Left lung (tissue), 10 donors: ENCODE data around the gene NDRG3. TPM values are rescaled to one million over a fixed set of nuclear protein-coding genes. Genes with fewer than 3 reads are reported as not detected.

Experiments
- ATAC-seq: fragments of 200-7000 bp; cut with Tn5 transposase; one replicate; pipeline ENCODE4 v1.9.1; 2020; ENCODE audit warnings: moderate library complexity
- DNase-seq, 4 donors: peaks; one replicate each; pipeline ENCODE4 v3.0.0-alpha.2; 2013 to 2020
- H3K27ac ChIP-seq, 2 donors: fragments of 200-600 bp; sonication (generic) in 1 of 2; one replicate each; pipeline versions ENCODE4 v1.5.0 to v1.8.0; 2020 to 2021
- H3K27me3 ChIP-seq, 2 donors: fragments of 200-600 bp; sonication (generic) in 1 of 2; one replicate each; pipeline versions ENCODE4 v1.5.0 to v1.8.0; 2020 to 2021
- H3K36me3 ChIP-seq, 2 donors: fragments of 200-600 bp; sonication (generic) in 1 of 2; one replicate each; pipeline versions ENCODE4 v1.5.0 to v1.8.0; 2020 to 2021
- H3K4me1 ChIP-seq, 2 donors: fragments of 200-600 bp; one replicate each; pipeline ENCODE4 v1.8.0; 2021
- H3K4me3 ChIP-seq, 2 donors: fragments of 200-600 bp; sonication (generic) in 1 of 2; one replicate each; pipeline versions ENCODE4 v1.5.0 to v1.8.0; 2020 to 2021; ENCODE audit warnings: mild to moderate bottlenecking in 1 of 2
- H3K9me3 ChIP-seq, 2 donors: fragments of 200-600 bp; sonication (generic) in 1 of 2; one replicate each; pipeline versions ENCODE4 v1.5.0 to v1.8.0; 2020 to 2021
- CTCF ChIP-seq, 2 donors: fragments of 200-600 bp; sonication (generic) in 1 of 2; IDR thresholded peaks; one replicate each; pipeline versions ENCODE4 v1.5.0 to v1.8.0; 2021; ENCODE audit warnings: antibody characterized with exemption in 2 of 2
- intact Hi-C, 2 donors: fragments of 100-400 bp; cut with DNase I; formaldehyde crosslinking; loops; one replicate each; pipeline versions ENCODE4 v1.11.2 to v1.14.2; 2022
- polyA plus RNA-seq, 6 donors: library from polyadenylated mRNA; unstranded; fragments of 120-200 nt; gene quantifications; one replicate each; pipeline ENCODE4 v1.2.1, GENCODE V29; 2013; ENCODE audit not compliant: insufficient read length in 6 of 6
- total RNA-seq, 2 donors: library from RNA; stranded (reverse); fragmentation: NEBNext Ultra II Directional; extraction: Animal tissue kit (Norgen Biotek cat#: 25700); gene quantifications; one replicate each; pipeline ENCODE4 v1.2.1, GENCODE V29; 2021
- donor health status: DM: no; HTN: yes; CAD: no.
- donor health status: DM: no; HTN: no; CAD: no.

Gene NDRG3
- total and polyA plus RNA-seq, 8 donors, result 28.6 to 41.2 (median 33.9) TPM

GRCh38 chr20:36770680-36771079 lies 24.8 kb upstream of the NDRG3 start:
- intact Hi-C loops, result no loop called here
- H3K4me3 ChIP-seq, result no peak overlapping the region
- peaks cover 0 to 8% of the 10 kb centered on the region in 2 donors for H3K36me3 ChIP-seq
- H3K27me3 ChIP-seq, result no peaks in the 10 kb centered on the region
- ATAC-seq (no peak), DNase-seq (no peak)
- no peak overlapping the region for H3K27ac ChIP-seq
- TF ChIP-seq CTCF (IDR thresholded peaks at IDR 0.05), result no peak
- peaks cover 19 to 21% of the 10 kb centered on the region in 2 donors for H3K4me1 ChIP-seq
- no peaks in the 10 kb centered on the region for H3K9me3 ChIP-seq

GRCh38 chr20:36768768-36769430 lies 23.0 kb upstream of the NDRG3 start:
- H3K27ac ChIP-seq, result no peak overlapping the region
- no peaks in the 10 kb centered on the region for H3K9me3 ChIP-seq
- intact Hi-C loops, result no loop called here
- H3K4me3 ChIP-seq, result no peak overlapping the region
- H3K4me1 ChIP-seq, result peaks cover 10 to 15% of the 10 kb centered on the region in 2 donors
- H3K27me3 ChIP-seq, result no peaks in the 10 kb centered on the region
- peaks cover 0 to 11% of the 10 kb centered on the region in 2 donors for H3K36me3 ChIP-seq
- TF ChIP-seq CTCF (IDR thresholded peaks at IDR 0.05), result no peak
- ATAC-seq (no peak), DNase-seq (peak in 1 of 4 donors; percentile 26)

GRCh38 chr20:36761125-36761524 lies 15.2 kb upstream of the NDRG3 start:
- intact Hi-C loops, result no loop called here
- ATAC-seq, result no peak

GRCh38 chr20:36760647-36761046 lies 14.8 kb upstream of the NDRG3 start:
- Histone ChIP-seq H3K27me3 (no peaks in the 10 kb centered on the region), H3K27ac (no peak overlapping the region), H3K4me1 (peaks cover 4 to 27% of the 10 kb centered on the region in 2 donors), H3K9me3 (no peaks in the 10 kb centered on the region), H3K4me3 (no peak overlapping the region), H3K36me3 (peaks cover 0 to 7% of the 10 kb centered on the region in 2 donors)
- TF ChIP-seq CTCF (IDR thresholded peaks at IDR 0.05), result no peak
- intact Hi-C loops, result no loop called here
- peak; percentile 41 for ATAC-seq
- no peak for DNase-seq

More at GRCh38 chr20:36761125-36761524, 15.2 kb upstream of the NDRG3 start:
- Histone ChIP-seq H3K36me3 (peaks cover 0 to 10% of the 10 kb centered on the region in 2 donors), H3K4me1 (peaks cover 4 to 26% of the 10 kb centered on the region in 2 donors), H3K27ac (no peak overlapping the region), H3K9me3 (no peaks in the 10 kb centered on the region), H3K27me3 (no peaks in the 10 kb centered on the region), H3K4me3 (no peak overlapping the region)
- DNase-seq, result no peak
- no peak for TF ChIP-seq CTCF (IDR thresholded peaks at IDR 0.05)

GRCh38 chr20:36758276-36758675 lies 12.4 kb upstream of the NDRG3 start:
- Histone ChIP-seq H3K27ac (peak overlapping the region; percentile 10 to 88), H3K9me3 (no peaks in the 10 kb centered on the region), H3K27me3 (no peaks in the 10 kb centered on the region), H3K36me3 (peaks cover 0 to 9% of the 10 kb centered on the region in 2 donors), H3K4me1 (peaks cover 4 to 27% of the 10 kb centered on the region in 2 donors), H3K4me3 (no peak overlapping the region)
- ATAC-seq (no peak), DNase-seq (no peak)
- intact Hi-C loops, result no loop called here
- TF ChIP-seq CTCF (IDR thresholded peaks at IDR 0.05), result no peak
